ENCODE data around the gene KLHL14. TPM values are rescaled to one million over a fixed set of nuclear protein-coding genes. Genes with fewer than 3 reads are reported as not detected.

The KLHL14 gene
- total RNA-seq, 1 donor from 2014 or later = 0.13 TPM

- H3K9me3 Mint-ChIP-seq = no peaks in the 10 kb centered on the region
- Histone ChIP-seq H3K79me2 (ENCODE audit: low read depth) (no peaks in the 10 kb centered on the region), H3K27ac (no peak overlapping the region), H3K9me3 (ENCODE audit: low read depth) (no peaks in the 10 kb centered on the region), H3F3A (ENCODE audit: low read depth) (peaks cover 17% of the 10 kb centered on the region), H3K27me3 (peaks cover 76% of the 10 kb centered on the region), H2AFZ (replicated peaks) (peak overlapping the region; percentile 91), H3K4me2 (peak overlapping the region; percentile 96), H3K4me1 (peaks cover 27% of the 10 kb centered on the region), H3K9ac (no peak overlapping the region), H3K36me3 (no peaks in the 10 kb centered on the region), H4K20me1 (ENCODE audit: low read depth) (peaks cover 3% of the 10 kb centered on the region), H3K4me3 (peak overlapping the region; percentile 65)
- peak; percentile 39 for DNase-seq (ENCODE audit: low spot score)
- no peak for TF ChIP-seq CTCF (IDR thresholded peaks at IDR 0.05)
- peak; percentile 80 for TF ChIP-seq EZH2 (IDR thresholded peaks at IDR 0.05)
- peak; percentile 79 for TF ChIP-seq EZH2phosphoT487 (IDR thresholded peaks at IDR 0.05)
- peak overlapping the region; percentile 84 for H3K4me3 Mint-ChIP-seq
- H3K4me1 Mint-ChIP-seq = peaks cover 66% of the 10 kb centered on the region
- H3K27me3 Mint-ChIP-seq (ENCODE audit: insufficient read depth, low read depth) = peaks cover 5% of the 10 kb centered on the region
- peak overlapping the region; percentile 91 for H3K27ac Mint-ChIP-seq
- no peaks in the 10 kb centered on the region for H3K36me3 Mint-ChIP-seq
These were observed 2.1 kb downstream of the KLHL14 start for GRCh38 chr18:32770666-32771168.

- peaks cover 76% of the 10 kb centered on the region for H3K27me3 ChIP-seq
- peak overlapping the region; percentile 69 for H2AFZ ChIP-seq (replicated peaks)
- H3K27me3 Mint-ChIP-seq (ENCODE audit: insufficient read depth, low read depth) = peaks cover 5% of the 10 kb centered on the region
These were observed 2.7 kb downstream of the KLHL14 start for GRCh38 chr18:32770054-32770665.

GRCh38 chr18:32769586-32770053 is 3.2 kb downstream of the KLHL14 start:
- no peaks in the 10 kb centered on the region for H3K79me2 ChIP-seq (ENCODE audit: low read depth)
- H3K27me3 ChIP-seq = peaks cover 74% of the 10 kb centered on the region
- peak overlapping the region; percentile 65 for H3K4me3 ChIP-seq
- TF ChIP-seq EZH2 (IDR thresholded peaks at IDR 0.05) (peak; percentile 21), EZH2phosphoT487 (IDR thresholded peaks at IDR 0.05) (no peak), CTCF (IDR thresholded peaks at IDR 0.05) (no peak)
- peaks cover 55% of the 10 kb centered on the region for H3K4me1 Mint-ChIP-seq
- peak; percentile 67 for DNase-seq (ENCODE audit: low spot score)
- peak overlapping the region; percentile 96 for H3K4me2 ChIP-seq
- no peaks in the 10 kb centered on the region for H3K9me3 ChIP-seq (ENCODE audit: low read depth)
- H3K27ac Mint-ChIP-seq = peak overlapping the region; percentile 72
- peak overlapping the region; percentile 84 for H3K4me3 Mint-ChIP-seq
- peaks cover 3% of the 10 kb centered on the region for H4K20me1 ChIP-seq (ENCODE audit: low read depth)
- no peaks in the 10 kb centered on the region for H3K36me3 Mint-ChIP-seq
- no peak overlapping the region for H3K9ac ChIP-seq
- peaks cover 5% of the 10 kb centered on the region for H3K27me3 Mint-ChIP-seq (ENCODE audit: insufficient read depth, low read depth)
- peaks cover 27% of the 10 kb centered on the region for H3K4me1 ChIP-seq
- no peak overlapping the region for H3K27ac ChIP-seq
- H3K9me3 Mint-ChIP-seq = no peaks in the 10 kb centered on the region
- H3K36me3 ChIP-seq = no peaks in the 10 kb centered on the region
- peak overlapping the region; percentile 69 for H2AFZ ChIP-seq (replicated peaks)
- peaks cover 17% of the 10 kb centered on the region for H3F3A ChIP-seq (ENCODE audit: low read depth)

More at GRCh38 chr18:32770054-32770665, 2.7 kb downstream of the KLHL14 start:
- H3K36me3 ChIP-seq = no peaks in the 10 kb centered on the region
- DNase-seq (ENCODE audit: low spot score) = peak; percentile 46
- H3K4me3 ChIP-seq = peak overlapping the region; percentile 65
- Mint-ChIP-seq H3K27ac (peak overlapping the region; percentile 72), H3K4me3 (peak overlapping the region; percentile 84), H3K4me1 (peaks cover 60% of the 10 kb centered on the region), H3K9me3 (no peaks in the 10 kb centered on the region), H3K36me3 (no peaks in the 10 kb centered on the region)
- H3K27ac ChIP-seq = no peak overlapping the region
- H3K9me3 ChIP-seq (ENCODE audit: low read depth) = no peaks in the 10 kb centered on the region
- no peak overlapping the region for H3K9ac ChIP-seq
- H4K20me1 ChIP-seq (ENCODE audit: low read depth) = peaks cover 3% of the 10 kb centered on the region
- H3K79me2 ChIP-seq (ENCODE audit: low read depth) = no peaks in the 10 kb centered on the region
- H3F3A ChIP-seq (ENCODE audit: low read depth) = peaks cover 17% of the 10 kb centered on the region
- H3K4me1 ChIP-seq = peaks cover 27% of the 10 kb centered on the region
- TF ChIP-seq EZH2 (IDR thresholded peaks at IDR 0.05) = peak; percentile 50
- TF ChIP-seq EZH2phosphoT487 (IDR thresholded peaks at IDR 0.05) = no peak
- no peak for TF ChIP-seq CTCF (IDR thresholded peaks at IDR 0.05)
- peak overlapping the region; percentile 96 for H3K4me2 ChIP-seq

Data from neural progenitor cell (in vitro differentiated cells).